Upper lobe of left lung (tissue), 4 donors: Measurements from ENCODE around the gene CLPTM1L.

Source experiments
- EP300 ChIP-seq, 4 donors: sonication (generic); formaldehyde crosslinking; IDR thresholded peaks; one replicate each; pipeline ENCODE4 v1.5.1; 2017; ENCODE audit warnings: antibody characterized with exemption in 4 of 4, control low read depth in 2 of 4
- POLR2A ChIP-seq, 4 donors: fragments of 450-650 bp; IDR thresholded peaks; one replicate each; pipeline ENCODE4 v1.5.1; 2016 to 2017; ENCODE audit warnings: antibody characterized with exemption in 4 of 4, mild to moderate bottlenecking in 2 of 4
- POLR2AphosphoS5 ChIP-seq, 2 donors: sonication (generic); formaldehyde crosslinking; IDR thresholded peaks; one replicate each; pipeline ENCODE4 v1.5.1; 2017; ENCODE audit warnings: antibody characterized with exemption in 2 of 2
- TF ChIP-seq, protein P1 (sequence below), 6 experiments: fragments of 450-650 bp in 4 of 6; fragments of 200-600 bp in 2 of 6; sonication (generic) in 2 of 6; IDR thresholded peaks; one replicate each; pipeline ENCODE4 v1.5.1; 2016 to 2019; ENCODE audit warnings: antibody characterized with exemption in 6 of 6

DNA sequence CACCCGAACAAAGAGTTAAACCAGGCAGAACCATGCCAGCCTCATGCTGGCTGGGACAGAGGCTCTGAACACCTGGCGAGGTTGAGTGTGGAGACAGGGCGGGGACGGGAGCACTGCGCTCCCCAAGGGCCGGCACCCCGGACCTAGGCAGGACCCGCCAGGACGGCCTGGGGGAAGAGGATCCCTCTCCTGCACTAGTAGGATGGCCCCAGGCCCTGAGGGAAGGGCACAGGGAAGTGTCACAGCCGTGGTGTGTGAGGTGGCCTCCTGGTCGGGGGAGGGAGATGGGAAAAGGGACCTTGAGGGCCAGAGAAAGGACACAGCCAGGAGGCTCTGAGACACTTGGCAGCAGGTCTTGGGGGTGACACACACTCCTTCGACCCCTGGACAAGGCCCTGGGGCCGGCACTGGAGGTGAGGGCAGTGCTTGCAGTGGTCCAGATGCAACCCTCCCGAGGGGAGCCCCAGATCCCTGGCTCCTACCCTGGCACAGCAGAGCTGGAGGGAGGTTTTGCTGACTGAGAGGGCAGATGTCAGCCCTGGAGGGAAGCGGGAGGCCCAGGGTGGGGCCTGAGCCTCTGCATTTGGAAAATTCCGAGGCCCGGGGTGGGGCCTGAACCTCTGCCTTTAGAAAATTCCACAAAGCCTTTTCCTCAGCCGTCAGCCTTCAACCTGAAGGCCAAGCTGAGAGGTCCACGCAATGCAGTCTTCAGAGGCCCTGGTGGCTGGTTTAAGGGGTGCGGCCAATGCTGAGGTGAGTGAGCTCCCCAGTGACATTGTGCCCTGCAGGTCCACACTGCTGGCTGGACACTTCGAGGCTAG is 25.3 kb downstream of the CLPTM1L start:
- TF ChIP-seq, protein P1, sequence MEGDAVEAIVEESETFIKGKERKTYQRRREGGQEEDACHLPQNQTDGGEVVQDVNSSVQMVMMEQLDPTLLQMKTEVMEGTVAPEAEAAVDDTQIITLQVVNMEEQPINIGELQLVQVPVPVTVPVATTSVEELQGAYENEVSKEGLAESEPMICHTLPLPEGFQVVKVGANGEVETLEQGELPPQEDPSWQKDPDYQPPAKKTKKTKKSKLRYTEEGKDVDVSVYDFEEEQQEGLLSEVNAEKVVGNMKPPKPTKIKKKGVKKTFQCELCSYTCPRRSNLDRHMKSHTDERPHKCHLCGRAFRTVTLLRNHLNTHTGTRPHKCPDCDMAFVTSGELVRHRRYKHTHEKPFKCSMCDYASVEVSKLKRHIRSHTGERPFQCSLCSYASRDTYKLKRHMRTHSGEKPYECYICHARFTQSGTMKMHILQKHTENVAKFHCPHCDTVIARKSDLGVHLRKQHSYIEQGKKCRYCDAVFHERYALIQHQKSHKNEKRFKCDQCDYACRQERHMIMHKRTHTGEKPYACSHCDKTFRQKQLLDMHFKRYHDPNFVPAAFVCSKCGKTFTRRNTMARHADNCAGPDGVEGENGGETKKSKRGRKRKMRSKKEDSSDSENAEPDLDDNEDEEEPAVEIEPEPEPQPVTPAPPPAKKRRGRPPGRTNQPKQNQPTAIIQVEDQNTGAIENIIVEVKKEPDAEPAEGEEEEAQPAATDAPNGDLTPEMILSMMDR (IDR thresholded peaks at IDR 0.05) = no peak
- TF ChIP-seq POLR2AphosphoS5 (IDR thresholded peaks at IDR 0.05) = no peak
- no peak for TF ChIP-seq EP300 (IDR thresholded peaks at IDR 0.05)
- TF ChIP-seq POLR2A (IDR thresholded peaks at IDR 0.05) = no peak
